ENCODE results near the gene CXorf38.

DNA sequence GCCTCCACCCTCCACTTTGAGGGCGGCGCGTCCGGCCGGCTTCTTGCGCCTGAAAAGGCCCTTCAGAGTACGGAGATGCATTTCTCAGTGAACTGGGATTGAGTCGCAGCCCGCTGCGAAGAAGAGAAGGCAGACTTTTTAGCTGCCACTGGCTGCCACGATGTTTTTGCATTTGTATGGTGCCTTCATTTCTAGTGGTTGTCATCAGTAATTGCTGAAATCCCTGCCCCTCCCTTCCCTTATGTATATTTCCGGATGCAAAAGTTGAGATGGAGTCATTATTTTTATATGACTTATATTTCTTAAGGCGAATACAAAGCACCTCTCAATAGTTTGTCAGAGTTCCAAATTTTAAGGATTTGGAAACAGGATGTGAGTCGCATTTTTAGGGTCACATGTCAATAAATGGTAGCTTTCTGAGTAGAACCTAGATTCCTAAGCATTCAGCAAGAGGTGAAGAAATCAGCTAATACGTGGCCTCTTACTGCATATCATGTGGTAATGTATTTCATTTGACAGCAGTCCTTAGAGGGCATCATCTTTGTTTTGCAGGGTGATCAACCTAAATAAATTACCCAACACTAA is 65.9 kb downstream of the CXorf38 start:
- TF ChIP-seq EZH2 (IDR thresholded peaks at IDR 0.05; ENCODE audit: borderline replicate concordance, insufficient read depth, low read depth, low read length, poor library complexity, severe bottlenecking): no peak
- TF ChIP-seq, protein P1, sequence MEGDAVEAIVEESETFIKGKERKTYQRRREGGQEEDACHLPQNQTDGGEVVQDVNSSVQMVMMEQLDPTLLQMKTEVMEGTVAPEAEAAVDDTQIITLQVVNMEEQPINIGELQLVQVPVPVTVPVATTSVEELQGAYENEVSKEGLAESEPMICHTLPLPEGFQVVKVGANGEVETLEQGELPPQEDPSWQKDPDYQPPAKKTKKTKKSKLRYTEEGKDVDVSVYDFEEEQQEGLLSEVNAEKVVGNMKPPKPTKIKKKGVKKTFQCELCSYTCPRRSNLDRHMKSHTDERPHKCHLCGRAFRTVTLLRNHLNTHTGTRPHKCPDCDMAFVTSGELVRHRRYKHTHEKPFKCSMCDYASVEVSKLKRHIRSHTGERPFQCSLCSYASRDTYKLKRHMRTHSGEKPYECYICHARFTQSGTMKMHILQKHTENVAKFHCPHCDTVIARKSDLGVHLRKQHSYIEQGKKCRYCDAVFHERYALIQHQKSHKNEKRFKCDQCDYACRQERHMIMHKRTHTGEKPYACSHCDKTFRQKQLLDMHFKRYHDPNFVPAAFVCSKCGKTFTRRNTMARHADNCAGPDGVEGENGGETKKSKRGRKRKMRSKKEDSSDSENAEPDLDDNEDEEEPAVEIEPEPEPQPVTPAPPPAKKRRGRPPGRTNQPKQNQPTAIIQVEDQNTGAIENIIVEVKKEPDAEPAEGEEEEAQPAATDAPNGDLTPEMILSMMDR (IDR thresholded peaks at IDR 0.05): no peak

Measured in B cell (primary cell).